Measurements from ENCODE around the gene HYAL1.
"Not testable (repeated sequence)": the region's sequence is repeated elsewhere in the genome, so short reads cannot be mapped to it uniquely, and the experiment has no call there.

Gene HYAL1

DNA sequence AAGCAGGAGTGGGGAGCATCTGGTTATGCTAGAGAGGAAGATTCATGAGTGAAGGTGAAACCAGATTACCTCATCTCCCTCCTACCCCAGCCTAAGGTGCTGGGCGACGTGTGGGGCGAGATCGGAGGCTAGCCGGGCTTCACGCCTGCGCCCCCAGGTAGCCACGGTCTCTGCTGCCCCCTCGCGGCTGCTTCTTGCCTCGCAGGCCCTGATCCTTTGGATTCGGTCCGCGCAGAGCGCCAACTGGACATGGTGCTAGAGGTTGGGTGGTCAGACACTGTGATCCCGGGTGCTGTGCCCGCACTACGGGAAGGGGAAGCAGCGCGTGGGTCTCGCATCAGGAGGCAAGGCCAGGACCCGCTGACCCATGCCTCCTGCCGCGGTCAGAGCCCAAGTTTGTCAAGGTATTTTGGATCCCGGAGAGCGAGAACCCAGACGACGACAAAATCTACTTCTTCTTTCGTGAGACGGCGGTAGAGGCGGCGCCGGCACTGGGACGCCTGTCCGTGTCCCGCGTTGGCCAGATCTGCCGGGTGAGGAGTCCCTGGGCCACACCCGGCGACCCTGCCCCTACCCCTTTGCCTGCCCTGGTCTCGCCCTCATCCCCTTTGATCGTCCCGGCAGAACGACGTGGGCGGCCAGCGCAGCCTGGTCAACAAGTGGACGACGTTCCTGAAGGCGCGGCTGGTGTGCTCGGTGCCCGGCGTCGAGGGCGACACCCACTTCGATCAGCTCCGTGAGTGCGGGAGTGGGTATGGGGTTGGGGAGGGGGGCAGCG, 30.3 kb downstream of the HYAL1 start:
- peak; percentile 90 for DNase-seq (ENCODE audit: low spot score)

DNA sequence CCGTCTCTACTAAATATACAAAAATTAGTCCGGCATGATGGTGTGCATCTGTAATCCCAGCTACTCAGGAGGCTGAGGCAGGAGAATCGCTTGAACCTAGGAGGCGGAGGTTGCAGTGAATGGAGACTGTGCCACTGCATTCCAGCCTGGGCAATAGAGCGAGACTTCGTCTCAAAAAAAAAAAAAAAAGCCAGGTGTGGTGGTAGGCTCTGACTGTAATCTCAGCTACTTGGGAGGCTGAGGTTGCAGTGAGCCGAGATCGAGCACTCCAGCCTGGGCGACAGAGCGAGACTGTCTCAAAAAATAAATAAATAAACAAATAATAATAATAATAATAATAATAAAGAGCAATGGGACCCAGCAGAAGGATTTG, 30.9 kb downstream of the HYAL1 start:
- not testable (repeated sequence) for DNase-seq (ENCODE audit: low spot score)

DNA sequence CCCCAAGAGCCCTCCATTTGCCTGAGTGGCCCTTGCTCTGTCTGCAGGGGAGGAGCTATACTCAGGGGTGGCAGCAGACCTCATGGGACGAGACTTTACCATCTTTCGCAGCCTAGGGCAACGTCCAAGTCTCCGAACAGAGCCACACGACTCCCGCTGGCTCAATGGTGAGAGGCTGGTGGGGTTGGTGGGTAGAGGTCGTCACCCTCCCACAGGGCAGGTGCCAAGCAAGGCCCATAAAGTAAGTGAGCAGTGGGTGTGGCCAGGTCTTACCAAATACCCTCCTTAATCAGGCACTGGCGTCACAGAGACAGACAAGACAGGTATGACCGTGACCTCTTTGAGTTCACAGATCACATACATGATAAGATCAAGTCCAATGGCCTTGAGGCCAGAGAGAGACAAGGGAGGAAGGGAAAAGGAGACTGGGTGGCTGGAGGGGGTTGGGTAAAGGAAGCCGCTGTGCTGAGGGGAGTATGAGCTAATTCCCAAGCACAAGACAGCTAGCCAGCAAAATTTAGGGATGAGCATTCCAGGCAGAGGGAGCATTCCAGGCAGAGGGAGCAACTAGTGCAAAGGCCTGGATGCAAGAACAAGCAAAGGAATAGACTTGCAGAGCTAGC, 31.9 kb downstream of the HYAL1 start:
- DNase-seq (ENCODE audit: low spot score), result no peak

DNA sequence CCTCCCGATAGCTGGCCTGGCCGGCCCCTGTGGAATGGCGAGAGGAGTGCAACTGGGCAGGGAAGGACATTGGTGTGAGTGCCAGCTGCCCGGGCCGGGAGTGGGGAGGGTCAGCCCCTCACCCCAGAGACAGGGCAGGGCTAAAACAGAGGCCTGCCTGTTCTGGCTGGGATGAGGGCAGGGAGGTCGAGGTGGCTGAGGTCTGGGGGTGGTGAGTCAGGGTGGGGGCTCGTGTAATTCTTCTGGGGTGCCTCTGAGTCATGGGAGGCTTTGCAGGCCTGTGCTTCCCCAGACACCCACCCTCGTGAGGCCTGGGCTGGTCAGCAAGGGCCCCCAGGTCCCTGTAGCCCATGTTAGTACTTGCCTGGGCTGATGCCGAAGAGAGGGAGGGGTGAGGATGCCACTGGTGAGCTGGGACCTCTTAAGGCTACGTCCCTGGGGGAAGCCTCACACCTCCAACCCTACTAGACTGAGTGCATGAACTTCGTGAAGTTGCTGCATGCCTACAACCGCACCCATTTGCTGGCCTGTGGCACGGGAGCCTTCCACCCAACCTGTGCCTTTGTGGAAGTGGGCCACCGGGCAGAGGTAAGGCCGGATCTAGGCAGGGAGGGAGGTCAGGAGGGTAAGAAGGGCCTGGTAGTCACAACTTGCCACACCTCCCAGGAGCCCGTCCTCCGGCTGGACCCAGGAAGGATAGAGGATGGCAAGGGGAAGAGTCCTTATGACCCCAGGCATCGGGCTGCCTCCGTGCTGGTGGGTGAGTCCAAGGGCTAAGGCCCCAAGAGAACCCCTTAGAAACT, 32.8 kb downstream of the HYAL1 start:
- no peak for DNase-seq (ENCODE audit: low spot score)

GRCh38 chr3:50269977-50270413, 33.4 kb downstream of the HYAL1 start:
- DNase-seq (ENCODE audit: low spot score), result no peak

DNA sequence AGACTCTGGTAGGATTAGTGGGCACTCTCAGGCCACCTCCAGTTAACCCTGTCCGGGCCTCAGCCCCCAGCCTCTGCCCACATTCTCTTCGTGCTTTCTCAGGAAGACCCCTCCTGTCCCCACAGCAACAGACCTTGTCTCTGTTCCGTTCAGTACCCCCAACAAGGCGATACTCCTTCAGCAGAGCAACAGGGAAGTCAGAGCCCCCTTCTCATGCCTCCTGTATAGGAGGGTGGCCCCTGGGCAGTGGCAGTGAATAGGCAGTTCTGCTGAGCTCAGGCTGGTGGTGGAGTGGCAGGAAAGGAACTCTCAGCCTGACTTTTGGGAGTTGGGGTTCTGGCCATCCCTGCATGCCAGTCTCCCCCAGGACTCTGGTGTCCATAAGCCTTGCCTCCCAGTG, 33.9 kb downstream of the HYAL1 start:
- no peak for DNase-seq (ENCODE audit: low spot score)

DNA sequence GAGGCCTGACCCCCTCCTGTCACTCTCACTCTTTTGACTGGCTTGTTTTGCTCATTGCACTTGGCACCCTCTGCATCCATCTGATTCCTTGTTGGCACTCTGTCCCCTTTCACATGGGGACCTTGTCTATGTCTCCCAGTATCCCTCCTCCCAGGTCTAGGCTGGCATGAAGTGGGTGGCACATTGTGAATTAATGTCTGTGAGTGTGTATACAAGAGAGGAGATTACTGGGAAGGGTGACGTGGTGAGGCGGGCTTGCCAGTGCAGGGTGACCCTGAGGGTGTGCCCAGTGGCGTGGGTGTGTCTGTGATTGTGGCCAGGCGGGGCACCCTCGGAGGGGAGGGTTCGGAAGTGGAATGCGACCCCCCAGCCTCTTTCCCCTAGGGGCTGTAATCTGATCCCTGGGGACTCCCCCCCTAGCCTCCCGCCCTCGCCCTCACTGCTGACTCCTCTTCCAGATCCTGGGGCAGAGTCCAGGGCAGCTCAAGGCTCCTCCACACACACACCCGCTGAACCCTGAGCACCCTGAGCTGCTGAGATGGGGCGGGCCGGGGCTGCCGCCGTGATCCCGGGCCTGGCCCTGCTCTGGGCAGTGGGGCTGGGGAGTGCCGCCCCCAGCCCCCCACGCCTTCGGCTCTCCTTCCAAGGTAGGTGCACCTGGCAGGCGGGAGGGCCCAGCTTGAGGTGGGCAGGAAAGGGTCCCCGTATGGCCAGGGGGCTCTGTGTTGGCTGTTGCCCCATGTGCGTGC, 34.5 kb downstream of the HYAL1 start, which contains the start of gene SEMA3B:
Gene SEMA3B (plus strand): TSS at position 445 of the 749 bp plus-strand sequence. CDS start 94 bp downstream, at position 539.
- no peak for DNase-seq (ENCODE audit: low spot score)

DNA sequence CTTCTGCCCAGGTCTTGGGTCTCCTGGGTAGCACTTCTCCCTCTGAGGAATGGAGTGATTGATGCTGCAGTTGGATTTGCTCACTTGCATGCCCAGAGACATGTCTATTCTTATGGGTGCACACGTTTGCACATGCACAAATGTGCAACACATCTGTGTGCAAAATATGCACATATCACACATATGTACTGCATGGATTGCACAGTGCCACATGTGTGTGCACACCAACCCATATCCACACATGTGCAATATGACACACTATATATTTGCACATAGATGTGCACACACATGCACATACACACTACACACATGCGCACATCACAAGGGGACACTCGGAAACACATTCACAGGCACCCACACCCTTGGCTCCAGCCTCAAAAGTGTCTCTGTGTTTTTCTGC, 35.1 kb downstream of the HYAL1 start:
- no peak for DNase-seq (ENCODE audit: low spot score)

DNA sequence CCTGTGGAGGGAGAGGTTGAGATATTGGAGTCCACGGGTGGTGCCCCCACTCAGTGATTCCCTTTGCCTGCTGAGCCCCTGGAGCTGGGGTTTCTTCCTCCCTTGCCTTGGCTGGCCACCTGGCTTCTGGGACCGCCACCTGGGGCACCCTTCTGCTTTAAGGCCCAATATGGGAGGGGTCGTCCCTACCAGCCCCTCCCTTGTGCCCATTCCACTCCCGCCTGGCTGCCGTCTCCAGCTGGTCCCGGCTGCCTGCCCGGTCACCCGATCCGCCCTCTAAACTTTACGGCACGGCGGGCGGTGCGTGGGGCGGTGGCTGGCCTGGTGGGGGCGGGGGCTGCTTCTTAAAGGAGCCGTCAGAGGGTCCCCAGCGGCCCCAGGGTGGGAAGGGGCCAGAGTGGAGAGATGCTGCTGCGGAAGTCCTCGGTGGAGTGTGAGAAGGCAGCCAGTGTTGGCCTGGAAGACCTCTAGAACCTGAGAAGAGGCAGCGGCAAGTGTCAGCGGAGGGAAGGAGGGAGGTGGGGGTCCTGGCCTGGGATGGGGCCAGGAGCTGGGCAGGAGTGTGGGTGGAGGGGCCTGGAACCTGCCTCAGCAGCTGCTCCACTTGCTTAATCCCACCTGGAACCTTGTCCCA, 36.0 kb downstream of the HYAL1 start:
- peak; percentile 85 for DNase-seq (ENCODE audit: low spot score)

DNA sequence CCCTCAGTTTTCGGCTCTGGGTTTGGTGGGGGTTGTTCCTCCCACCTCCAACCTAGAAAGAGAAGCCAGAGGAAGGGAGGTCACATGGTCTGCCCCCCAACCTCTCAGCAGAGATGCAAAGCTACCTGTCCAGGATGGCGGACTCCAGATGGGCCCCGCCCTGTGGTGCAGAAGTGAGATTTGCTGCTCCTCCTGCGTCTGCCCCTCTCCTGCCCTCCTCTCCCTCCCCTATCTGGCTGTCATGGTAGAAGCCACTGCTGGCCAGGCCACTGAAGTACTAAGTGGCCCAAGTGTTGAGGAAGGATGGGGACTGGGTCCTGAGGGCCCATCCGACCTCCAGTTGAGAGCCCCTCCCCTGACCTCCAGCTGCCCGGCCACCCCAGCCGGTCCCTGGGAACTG, 36.5 kb downstream of the HYAL1 start:
- no peak for DNase-seq (ENCODE audit: low spot score)

DNA sequence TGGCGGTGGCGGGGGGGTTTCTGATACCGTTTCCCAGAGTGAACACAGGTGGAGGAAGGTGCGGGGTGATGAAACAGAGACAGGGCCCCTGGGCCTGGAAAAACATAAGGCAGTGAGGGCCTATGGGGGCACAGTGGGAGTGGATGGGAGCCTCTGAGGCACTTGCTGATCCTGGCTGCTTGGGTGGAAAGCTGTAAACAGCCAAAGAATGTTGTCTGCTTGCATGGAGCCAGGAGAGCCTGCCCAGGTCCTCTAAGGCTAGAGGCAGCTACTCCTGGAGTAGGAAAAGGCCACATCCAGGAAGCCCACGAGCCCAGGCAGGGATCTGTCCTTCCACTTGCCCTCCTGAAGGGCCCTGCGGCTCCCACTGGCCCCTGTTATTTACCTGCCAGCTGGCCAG, 37.4 kb downstream of the HYAL1 start:
- DNase-seq (ENCODE audit: low spot score), result no peak

GRCh38 chr3:50265571-50265970, 37.8 kb downstream of the HYAL1 start:
- no peak for DNase-seq (ENCODE audit: low spot score)

GRCh38 chr3:50264964-50265485, 38.3 kb downstream of the HYAL1 start:
- DNase-seq (ENCODE audit: low spot score), result no peak

- peak; percentile 92 for DNase-seq (ENCODE audit: low spot score)
Measured at GRCh38 chr3:50264383-50264963, 38.9 kb downstream of the HYAL1 start.

DNA sequence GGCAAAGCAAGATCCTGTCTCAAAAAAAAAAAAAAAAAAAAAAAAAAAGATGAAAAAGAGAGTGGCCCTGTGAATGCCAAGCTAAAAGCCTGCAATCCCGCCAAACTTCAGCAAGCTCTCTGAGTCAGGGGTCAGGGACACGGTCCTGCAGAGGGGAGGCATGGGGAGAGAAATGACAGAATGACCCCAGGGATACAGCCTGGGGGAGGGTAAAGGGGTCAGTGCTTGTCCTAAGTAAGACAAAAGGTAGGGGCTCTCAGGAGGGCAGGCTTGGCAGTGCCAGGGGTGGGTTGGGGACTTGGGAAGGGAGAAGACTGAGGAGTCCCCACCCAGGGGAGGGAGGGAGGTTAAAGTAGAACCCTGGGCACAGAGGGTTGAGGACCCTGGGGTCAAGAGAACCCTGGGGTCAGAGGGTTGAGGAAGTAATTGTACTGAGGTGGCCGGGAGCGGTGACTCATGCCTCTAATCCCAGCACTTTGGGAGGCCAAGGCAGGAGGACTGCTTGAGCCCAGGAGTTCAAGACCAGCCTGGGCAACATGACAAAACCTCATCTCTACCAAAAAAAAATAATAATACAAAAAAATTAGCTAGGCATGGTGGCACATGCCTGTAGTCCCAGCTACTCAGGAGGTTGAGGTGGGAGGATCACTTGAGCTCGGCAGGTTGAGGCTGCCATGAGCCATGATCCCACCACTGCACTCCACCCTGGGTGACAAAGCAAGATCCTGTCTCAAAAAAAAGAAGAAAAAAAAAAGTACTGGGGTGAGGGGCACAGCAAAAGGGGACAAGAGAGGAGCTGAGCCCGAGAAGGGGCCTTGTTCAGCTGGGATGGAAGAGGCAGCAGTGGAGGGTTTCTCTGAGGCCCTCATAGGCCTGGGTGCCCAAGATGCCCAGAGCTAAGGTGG, 39.6 kb downstream of the HYAL1 start:
- DNase-seq (ENCODE audit: low spot score), result no peak

DNA sequence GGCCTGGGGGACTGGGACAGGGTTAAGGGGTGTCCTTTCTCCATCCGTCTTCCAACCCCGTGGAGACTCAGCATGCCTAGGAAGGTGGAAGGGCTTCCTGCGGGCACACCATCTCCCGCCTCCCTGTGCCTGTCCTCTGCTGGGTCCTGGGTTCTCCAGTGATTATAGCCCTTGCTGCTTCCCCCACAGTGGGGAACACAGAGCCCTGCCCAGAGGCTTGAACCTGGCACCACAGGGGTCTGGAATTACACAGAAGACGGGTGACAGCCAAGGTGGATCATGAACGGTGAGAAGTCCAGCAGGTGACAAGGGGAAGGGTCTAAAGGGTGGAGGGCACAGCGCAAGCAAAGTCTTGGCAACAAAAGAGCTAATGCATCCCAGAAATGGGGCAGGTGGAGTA, 40.6 kb downstream of the HYAL1 start:
- no peak for DNase-seq (ENCODE audit: low spot score)

DNA sequence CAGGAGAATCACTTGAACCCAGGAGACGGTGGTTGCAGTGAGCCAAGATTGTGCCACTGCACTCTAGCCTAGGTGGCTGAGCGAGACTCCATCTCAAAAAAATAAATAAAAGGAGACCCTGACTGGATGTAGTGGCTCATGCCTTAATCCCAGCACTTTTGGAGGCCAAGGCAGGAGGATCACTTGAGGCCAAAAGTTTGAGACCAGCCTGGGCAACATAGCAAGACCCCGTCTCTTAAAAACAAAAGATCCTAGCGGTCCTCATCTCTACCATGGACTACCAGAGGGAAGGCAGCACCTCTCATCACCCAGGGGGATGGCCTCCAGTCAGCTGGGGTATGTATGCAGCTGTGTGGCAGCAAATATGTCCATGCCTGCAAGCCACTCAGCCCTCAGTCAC, 41.2 kb downstream of the HYAL1 start:
- not testable (repeated sequence) for DNase-seq (ENCODE audit: low spot score)

- no peak for DNase-seq (ENCODE audit: low spot score)
Measured at GRCh38 chr3:50261505-50261904, 41.9 kb downstream of the HYAL1 start.

DNA sequence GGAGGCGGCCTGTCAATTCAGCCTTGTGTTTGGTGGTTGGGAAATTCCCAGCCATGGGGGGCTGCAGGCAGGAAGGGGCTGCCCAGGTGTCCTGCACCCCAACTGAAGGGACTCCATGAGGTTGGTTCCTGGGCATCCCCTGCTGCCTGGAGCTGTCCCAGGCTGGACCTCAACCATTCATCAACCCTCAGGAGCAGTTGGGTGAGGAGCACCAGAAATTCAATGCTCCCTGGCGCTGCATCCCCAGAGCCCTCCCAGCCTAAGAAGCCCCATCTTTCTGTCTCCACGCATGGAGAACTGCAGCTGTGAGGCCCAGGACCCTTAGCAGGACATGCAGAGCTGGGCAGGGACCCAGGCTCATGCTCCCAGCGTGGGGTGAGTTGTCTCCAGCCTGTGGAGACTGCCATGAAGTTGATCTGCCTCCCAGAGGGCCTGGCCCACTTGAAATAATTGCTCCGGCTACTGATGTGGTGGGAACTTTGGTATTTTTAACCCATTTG, 42.4 kb downstream of the HYAL1 start:
- no peak for DNase-seq (ENCODE audit: low spot score)

Data from left forelimb (tissue), 1 donor.